Activated T-cell treated with anti-CD3 and anti-CD28 coated beads for 48 hours (primary cell): Measurements from ENCODE around the gene SRRT.
A peak's percentile ranks its signal among the peaks of the same experiment; 100 is the strongest.

Source experiments
- DNase-seq: peaks from one replicate; pipeline ENCODE4 v3.0.0-alpha.2; 2020; ENCODE audit warnings: low read depth

SRRT gene

DNA sequence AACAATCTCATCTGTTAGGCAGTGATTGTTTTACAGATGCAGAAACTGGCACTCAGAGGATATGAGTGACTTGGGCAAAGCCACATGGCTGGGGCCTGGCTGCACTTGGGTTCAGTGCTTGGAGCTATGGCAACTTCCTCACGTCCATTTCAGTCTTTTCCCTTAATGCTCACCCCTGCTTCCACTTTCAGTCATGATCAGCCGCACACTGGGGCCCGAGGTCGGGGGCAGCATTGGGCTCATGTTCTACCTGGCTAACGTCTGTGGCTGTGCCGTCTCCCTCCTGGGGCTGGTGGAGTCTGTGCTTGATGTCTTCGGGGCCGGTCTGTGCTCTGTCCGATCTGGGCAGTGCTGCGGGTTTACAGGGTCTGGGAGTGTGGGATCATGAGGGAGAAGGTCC lies 19.4 kb upstream of the SRRT start:
- DNase-seq, result no peak

- DNase-seq, result no peak
Observed at GRCh38 chr7:100856871-100857282, 18.0 kb upstream of the SRRT start.

- no peak for DNase-seq
Observed at GRCh38 chr7:100859856-100860255, 15.0 kb upstream of the SRRT start.

- DNase-seq, result no peak
Observed at GRCh38 chr7:100860702-100861615, 13.9 kb upstream of the SRRT start.

DNA sequence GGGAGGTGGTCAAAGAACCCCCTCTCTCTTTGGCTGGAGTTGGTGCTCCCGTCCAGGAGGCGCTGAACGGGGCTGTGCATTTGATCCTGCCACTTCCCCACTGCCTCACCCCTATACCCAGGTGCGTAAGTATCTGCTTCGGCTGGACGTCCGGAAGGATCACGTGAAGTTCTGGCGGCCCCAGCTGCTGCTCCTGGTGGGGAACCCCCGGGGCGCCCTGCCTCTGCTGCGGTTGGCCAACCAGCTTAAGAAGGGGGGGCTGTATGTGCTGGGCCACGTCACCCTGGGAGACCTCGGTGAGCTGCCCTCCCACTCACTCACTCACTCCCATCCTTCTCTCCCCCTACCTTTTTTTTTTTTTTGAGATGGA lies 13.3 kb upstream of the SRRT start:
- DNase-seq, result no peak

DNA sequence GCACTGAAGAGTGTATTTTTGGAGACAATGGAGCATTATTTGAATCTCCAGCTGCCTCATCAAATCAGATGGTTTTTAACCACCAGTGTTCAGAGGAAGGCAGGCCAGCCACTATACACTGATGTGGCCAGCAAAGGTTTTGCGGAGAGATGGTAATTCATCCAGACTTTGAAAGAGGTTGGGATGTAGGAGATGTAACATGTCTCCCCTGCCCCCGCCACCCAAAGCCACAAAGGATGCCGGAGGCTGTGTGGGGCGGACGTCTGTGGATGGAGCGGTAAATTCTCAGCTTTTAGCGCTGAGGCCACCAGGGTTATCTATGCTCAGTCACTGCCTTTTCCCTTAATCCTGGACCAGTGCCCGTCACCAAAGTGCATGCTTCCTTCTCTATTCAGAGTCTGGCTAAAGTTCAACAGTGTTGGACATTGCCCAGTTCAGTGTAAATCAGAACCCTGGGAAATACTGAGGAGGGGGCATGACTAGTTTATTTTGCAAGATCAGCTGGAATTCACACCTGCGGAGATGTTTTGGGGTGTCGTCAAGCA lies 11.4 kb upstream of the SRRT start:
- no peak for DNase-seq

GRCh38 chr7:100864263-100864845 lies 10.5 kb upstream of the SRRT start:
- no peak for DNase-seq

- no peak for DNase-seq
Observed at GRCh38 chr7:100865372-100865911, 9.5 kb upstream of the SRRT start.

DNA sequence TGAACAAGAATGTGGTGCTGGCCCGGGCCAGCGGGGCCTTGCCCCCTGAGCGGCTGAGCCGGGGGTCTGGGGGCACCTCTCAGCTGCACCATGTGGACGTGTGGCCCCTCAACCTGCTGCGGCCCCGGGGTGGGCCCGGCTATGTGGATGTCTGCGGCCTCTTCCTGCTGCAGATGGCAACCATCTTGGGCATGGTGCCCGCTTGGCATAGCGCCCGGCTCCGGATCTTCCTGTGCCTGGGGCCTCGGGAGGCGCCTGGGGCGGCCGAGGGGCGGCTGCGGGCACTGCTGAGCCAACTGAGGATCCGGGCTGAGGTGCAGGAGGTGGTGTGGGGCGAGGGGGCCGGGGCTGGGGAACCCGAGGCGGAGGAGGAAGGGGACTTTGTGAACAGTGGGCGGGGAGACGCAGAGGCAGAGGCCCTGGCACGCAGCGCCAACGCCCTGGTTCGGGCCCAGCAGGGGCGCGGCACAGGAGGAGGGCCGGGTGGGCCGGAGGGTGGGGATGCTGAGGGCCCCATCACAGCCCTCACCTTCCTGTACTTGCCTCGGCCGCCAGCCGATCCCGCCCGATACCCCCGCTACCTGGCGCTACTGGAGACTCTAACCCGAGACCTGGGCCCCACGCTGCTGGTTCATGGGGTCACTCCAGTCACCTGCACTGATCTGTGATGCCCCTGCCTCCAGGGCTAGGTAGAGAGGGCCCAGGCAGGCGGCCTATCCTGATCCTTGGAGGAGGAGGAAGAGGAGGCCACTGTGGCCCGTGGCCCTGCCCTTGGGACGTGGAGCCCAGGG lies 8.8 kb upstream of the SRRT start:
- peak; percentile 43 for DNase-seq

DNA sequence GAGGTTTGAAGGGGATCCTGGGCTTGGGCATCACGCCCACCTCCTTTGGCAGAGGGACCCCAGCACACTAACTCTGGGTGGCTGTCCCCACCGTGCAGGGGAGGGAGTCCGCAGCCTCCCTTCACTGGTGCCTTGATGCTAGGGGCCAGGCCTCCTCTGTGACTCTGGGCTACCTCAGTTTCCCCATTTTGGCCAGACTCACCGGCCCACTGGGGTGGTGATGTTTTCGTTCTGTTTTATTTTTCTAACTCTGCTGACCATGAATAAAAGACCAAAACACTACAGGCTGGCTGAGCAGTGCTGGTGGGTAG lies 8.2 kb upstream of the SRRT start:
- DNase-seq, result no peak

GRCh38 chr7:100867040-100867775 lies 7.7 kb upstream of the SRRT start, which contains the start of gene TRIP6:
Gene TRIP6, plus strand, starts transcription at chr7:100867387. Its CDS starts 111 bp downstream, at chr7:100867498.
- DNase-seq, result peak; percentile 63

- DNase-seq, result no peak
Observed at GRCh38 chr7:100867776-100868485, 7.0 kb upstream of the SRRT start.

GRCh38 chr7:100873599-100874299 lies 1.2 kb upstream of the SRRT start:
- DNase-seq, result no peak

- no peak for DNase-seq
Observed at GRCh38 chr7:100874300-100874576, 665 bp upstream of the SRRT start.

- DNase-seq, result no peak
Observed at GRCh38 chr7:100875356-100875751, 451 bp downstream of the SRRT start.

GRCh38 chr7:100878013-100878412 lies 3.1 kb downstream of the SRRT start:
- DNase-seq, result no peak

DNA sequence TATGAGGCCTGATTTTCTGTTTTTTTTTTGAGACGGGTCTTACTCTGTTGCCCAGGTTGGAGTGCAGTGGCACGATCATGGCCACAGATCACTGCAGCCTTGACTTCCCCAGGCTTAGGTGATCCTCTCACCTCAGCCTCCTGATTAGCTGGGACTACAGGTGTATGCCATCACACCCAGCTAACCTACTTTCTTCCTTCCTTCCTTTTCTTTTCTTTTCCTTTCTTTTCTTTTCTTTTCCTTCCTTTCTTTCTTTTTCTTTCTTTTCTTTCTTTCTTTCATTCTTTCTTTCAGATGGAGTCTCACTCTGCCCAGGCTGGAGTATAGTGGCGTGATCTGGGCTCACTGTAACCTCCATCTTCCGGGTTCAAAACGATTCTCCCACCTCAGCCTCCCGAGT lies 3.8 kb downstream of the SRRT start:
- no peak for DNase-seq

- no peak for DNase-seq
Observed at GRCh38 chr7:100879685-100880261, 4.9 kb downstream of the SRRT start.

DNA sequence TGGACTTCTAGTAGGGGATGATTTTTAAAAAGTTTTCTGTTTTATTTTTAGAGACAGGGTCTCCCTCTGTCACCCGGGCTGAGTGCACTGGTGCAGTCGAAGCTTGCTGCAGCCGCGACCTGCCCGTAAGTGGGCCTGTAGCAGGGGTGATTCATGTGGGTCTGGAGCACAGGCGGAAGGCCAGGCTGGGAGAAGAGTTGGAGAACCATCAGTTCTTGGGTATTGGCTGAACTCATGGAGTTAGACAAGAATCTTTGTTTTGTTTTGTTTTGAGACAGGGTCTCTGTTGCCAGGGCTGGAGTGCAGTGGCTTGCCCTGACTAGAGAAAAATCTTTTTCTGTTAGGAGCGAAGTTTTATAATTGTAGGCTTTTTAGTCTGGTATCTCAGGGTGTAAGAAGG lies 5.7 kb downstream of the SRRT start:
- DNase-seq, result no peak

DNA sequence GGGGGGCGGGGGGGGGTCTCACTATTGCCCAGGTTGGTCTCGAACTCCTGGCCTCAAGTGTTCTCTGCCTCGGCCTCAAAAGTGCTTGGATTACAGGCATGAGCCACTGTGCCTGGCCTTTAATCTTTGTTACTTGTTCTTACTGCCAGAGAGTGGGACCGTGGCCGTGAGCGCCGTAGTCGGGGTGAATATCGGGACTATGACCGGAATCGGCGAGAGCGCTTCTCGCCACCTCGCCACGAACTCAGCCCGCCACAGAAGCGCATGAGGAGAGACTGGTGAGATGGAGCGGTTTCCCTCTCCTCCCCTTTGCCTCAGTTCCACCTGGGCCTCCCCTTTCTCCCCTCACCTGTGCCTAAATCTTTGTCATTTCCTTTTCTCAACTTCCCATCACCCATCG lies 6.2 kb downstream of the SRRT start:
- DNase-seq, result no peak
